HFF-Myc (cell line): Measurements from ENCODE around the gene ELF2.
A peak's percentile ranks its signal among the peaks of the same experiment; 100 is the strongest.
"Not testable (repeated sequence)": the region's sequence is repeated elsewhere in the genome, so short reads cannot be mapped to it uniquely, and the experiment has no call there.

Experiments used
- DNase-seq: peaks from one replicate; pipeline ENCODE4 v3.0.0-alpha.2; 2011; ENCODE audit warnings: low read depth; ENCODE audit errors: extremely low read depth
- H3K4me3 ChIP-seq: replicated peaks from 2 replicates; pipeline ENCODE4 v1.5.1; 2011; ENCODE audit warnings: low read depth, mild to moderate bottlenecking, control low read depth, low read length
- CTCF ChIP-seq: IDR thresholded peaks from 2 replicates; pipeline ENCODE4 v1.5.1; 2012; ENCODE audit warnings: mild to moderate bottlenecking, low read depth, low read length, control low read depth; ENCODE audit errors: missing control alignments

The ELF2 gene

DNA sequence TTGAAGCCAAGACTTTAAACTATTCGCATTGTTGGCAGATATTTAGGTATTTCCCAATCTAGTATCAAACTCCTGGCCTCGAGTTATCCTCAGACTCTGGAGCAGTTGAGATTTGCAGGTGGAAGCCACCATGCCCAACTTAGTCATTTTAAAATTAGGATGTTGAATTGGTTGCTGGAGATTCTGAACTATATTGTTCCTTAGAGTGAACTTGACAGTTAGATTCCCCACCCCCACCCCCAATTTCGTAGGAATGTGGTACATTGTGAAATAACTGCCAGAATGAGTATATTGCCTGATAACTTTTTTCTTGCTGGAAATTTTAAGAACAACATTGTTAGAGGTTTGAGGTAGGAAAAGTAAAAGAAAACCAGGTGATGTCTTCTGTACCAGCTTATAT lies 159.2 kb downstream of the ELF2 start:
- H3K4me3 ChIP-seq = peak overlapping the region; percentile 89
- DNase-seq = no peak
- TF ChIP-seq CTCF = no peak

- DNase-seq = no peak
- H3K4me3 ChIP-seq = peak overlapping the region; percentile 89
- no peak for TF ChIP-seq CTCF
Observed at GRCh38 chr4:139015948-139016471, 161.0 kb downstream of the ELF2 start.

DNA sequence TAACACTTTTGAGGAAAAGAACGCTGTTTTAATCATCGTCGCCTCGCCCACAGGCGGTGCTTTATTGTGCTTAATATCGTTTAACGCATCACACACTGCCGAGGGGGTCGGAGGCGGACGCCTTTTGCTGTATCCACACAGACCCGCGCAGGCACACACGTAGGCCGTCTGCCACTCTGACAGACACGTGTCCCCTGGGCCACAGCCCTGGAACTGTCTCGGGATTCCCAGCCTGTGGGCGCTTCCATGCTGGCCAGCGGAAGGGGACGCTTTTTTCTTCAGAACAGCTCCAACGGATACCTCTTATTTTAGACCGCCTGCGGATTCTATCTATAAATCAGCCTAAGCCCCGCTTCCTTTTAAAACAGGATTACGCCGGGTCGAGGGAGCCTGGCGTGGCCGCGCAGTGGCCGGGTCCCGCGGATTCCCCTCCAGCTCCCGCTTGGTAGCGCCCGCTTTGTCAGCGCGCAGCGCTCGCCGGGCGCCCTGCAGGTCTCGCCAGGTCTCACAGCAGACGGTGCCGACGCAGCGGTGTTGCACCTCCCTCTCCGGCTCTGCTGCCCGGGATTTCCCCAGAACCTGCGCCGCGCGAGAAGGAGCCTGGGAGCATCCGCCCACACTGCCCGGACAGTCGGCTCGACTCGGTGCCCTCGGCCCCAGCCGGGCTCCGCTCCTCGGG lies 161.6 kb downstream of the ELF2 start, which contains the start of gene NOCT:
NOCT (plus strand) TSS at position 513 of the 679 bp plus-strand sequence. CDS start 201 bp downstream, outside the sequence.
- DNase-seq = peak; percentile 79
- H3K4me3 ChIP-seq = peak within 1 kb of the TSS; percentile 89
- TF ChIP-seq CTCF = no peak

- peak overlapping the region; percentile 89 for H3K4me3 ChIP-seq
- no peak for TF ChIP-seq CTCF
- DNase-seq = peak; percentile 94
Observed at GRCh38 chr4:139014371-139015268, 162.4 kb downstream of the ELF2 start.

DNA sequence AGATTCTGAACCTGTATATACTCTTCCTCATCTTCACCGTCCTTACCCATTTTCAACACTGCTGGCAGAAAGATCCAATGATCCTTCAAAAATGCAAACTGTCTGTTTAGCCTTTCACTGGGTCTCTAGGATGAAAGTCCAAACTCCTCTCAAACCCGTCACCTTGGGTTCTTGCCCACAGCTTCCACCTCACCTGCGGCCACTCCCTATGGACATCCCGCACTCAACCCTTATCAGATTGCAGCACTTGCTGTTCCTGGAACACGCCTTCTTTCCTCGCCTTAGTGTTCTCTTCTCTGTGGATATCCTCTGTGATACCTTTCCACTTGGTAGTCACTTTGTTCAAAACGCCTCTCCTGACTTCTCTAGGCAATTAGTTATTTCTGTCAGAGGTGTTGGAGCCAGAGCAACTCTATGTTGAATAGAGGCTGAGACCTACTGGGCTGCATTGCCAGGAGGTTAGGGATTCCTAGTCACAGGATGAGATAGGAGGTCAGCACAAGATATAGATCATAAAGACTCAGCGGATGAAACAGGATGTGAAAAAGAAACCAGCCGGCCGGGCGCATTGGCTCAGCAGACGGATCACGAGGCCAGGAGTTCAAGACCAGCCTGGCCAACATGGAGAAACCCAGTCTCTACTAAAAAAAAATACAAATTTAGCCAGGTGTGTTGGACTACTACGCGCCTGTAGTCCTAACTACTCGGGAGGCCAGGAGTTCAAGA lies 165.6 kb downstream of the ELF2 start:
- no peak overlapping the region for H3K4me3 ChIP-seq
- no peak for TF ChIP-seq CTCF
- DNase-seq = no peak

- no peak overlapping the region for H3K4me3 ChIP-seq
- DNase-seq = no peak
Observed at GRCh38 chr4:139009702-139010101, 167.3 kb downstream of the ELF2 start.

DNA sequence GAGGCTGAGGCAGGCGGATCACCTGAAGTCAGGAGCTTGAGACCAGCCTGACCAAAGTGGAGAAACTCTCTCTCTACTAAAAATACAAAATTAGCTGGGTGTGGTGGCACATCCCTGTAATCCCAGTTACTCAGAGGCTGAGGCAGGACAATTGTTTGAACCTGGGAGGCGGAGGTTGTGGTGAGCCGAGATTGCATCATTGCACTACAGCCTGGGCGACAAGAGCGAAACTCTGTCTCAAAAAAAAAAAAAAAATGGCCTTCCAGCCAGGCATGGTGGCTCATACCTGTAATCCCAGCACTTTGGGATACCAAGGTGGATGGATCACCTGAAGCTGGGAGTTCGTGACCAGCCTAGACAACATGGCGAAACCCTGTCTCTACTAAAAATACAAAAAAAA lies 168.7 kb downstream of the ELF2 start:
- not testable (repeated sequence) for H3K4me3 ChIP-seq, DNase-seq

More at GRCh38 chr4:139009702-139010101, 167.3 kb downstream of the ELF2 start:
- no peak for TF ChIP-seq CTCF
